SU-DHL-6 (cell line): ENCODE data around the gene CTRL.

ENCODE experiments used
- CTCF ChIP-seq: fragments of 200-600 bp; sonication (generic); IDR thresholded peaks from one replicate; pipeline ENCODE4 v1.5.1; 2017; ENCODE audit warnings: antibody characterized with exemption, mild to moderate bottlenecking, low read length, moderate library complexity; ENCODE audit not compliant: insufficient read depth, poor library complexity, severe bottlenecking
- EZH2phosphoT487 ChIP-seq: fragments of 200-600 bp; sonication (generic), shearing (Covaris generic); conservative IDR thresholded peaks from 2 replicates; pipeline ENCODE4 v1.6.1; 2018; ENCODE audit warnings: mild to moderate bottlenecking, antibody characterized with exemption, low read length, moderate library complexity, mixed read lengths

- TF ChIP-seq CTCF, result no peak
- no peak for TF ChIP-seq EZH2phosphoT487
Measured at GRCh38 chr16:67917852-67918236, 13.8 kb downstream of the CTRL start.
